Glutamatergic neuron (in vitro differentiated cells): Measurements from ENCODE around the gene FAM53B. TPM values are rescaled to one million over a fixed set of nuclear protein-coding genes. Genes with fewer than 3 reads are reported as not detected.

Experiments
- DNase-seq: peaks from one replicate; pipeline ENCODE4 v3.0.0; 2022
- H3K27ac Mint-ChIP-seq: one replicate; pipeline ENCODE4 v1.8.0; 2020; ENCODE audit warnings: mild to moderate bottlenecking, mixed read lengths, inconsistent platforms; ENCODE audit not compliant: unreplicated experiment
- H3K27me3 Mint-ChIP-seq: one replicate; pipeline ENCODE4 v1.8.0; 2020; ENCODE audit warnings: mild to moderate bottlenecking, moderate library complexity, mixed read lengths, inconsistent platforms; ENCODE audit not compliant: unreplicated experiment
- H3K36me3 Mint-ChIP-seq: one replicate; pipeline ENCODE4 v1.8.0; 2020; ENCODE audit warnings: mild to moderate bottlenecking, mixed read lengths, inconsistent platforms; ENCODE audit not compliant: unreplicated experiment
- H3K4me1 Mint-ChIP-seq: one replicate; pipeline ENCODE4 v1.8.0; 2020; ENCODE audit warnings: mild to moderate bottlenecking, low read depth, mixed read lengths, inconsistent platforms; ENCODE audit not compliant: unreplicated experiment
- H3K4me3 Mint-ChIP-seq: one replicate; pipeline ENCODE4 v1.8.0; 2020; ENCODE audit warnings: mild to moderate bottlenecking, mixed read lengths, inconsistent platforms; ENCODE audit not compliant: unreplicated experiment
- H3K9me3 Mint-ChIP-seq: one replicate; pipeline ENCODE4 v1.8.0; 2020; ENCODE audit warnings: mild to moderate bottlenecking, moderate library complexity, mixed read lengths, inconsistent platforms; ENCODE audit not compliant: unreplicated experiment
- CTCF ChIP-seq: fragments of 200-600 bp; sonication (generic); IDR thresholded peaks from one replicate; pipeline ENCODE4 v1.5.0; 2021; ENCODE audit not compliant: partially characterized antibody, unreplicated experiment
- total RNA-seq: library from RNA; stranded (reverse); fragmentation: NEBNext Ultra II Directional; extraction: Animal tissue kit (Norgen Biotek cat#: 25700); gene quantifications from one replicate; pipeline ENCODE4 v1.2.1, GENCODE V29; 2021; ENCODE audit not compliant: unreplicated experiment

Gene FAM53B
- total RNA-seq, 1 donor from 2014 or later: 30.5 TPM

- no peak for TF ChIP-seq CTCF
- Mint-ChIP-seq H3K27ac (no peak overlapping the region), H3K9me3 (peaks cover 11% of the 10 kb centered on the region), H3K36me3 (no peaks in the 10 kb centered on the region), H3K27me3 (no peaks in the 10 kb centered on the region), H3K4me1 (peaks cover 28% of the 10 kb centered on the region), H3K4me3 (no peak overlapping the region)
- no peak for DNase-seq
These were observed 102.7 kb downstream of the FAM53B start for GRCh38 chr10:124641282-124642087.

GRCh38 chr10:124640538-124641231, 103.5 kb downstream of the FAM53B start:
- Mint-ChIP-seq H3K27ac (no peak overlapping the region), H3K27me3 (no peaks in the 10 kb centered on the region), H3K4me1 (peaks cover 26% of the 10 kb centered on the region), H3K36me3 (no peaks in the 10 kb centered on the region), H3K4me3 (no peak overlapping the region), H3K9me3 (peaks cover 11% of the 10 kb centered on the region)
- no peak for DNase-seq
- TF ChIP-seq CTCF: no peak

- Mint-ChIP-seq H3K9me3 (peaks cover 11% of the 10 kb centered on the region), H3K36me3 (no peaks in the 10 kb centered on the region), H3K4me3 (no peak overlapping the region), H3K4me1 (peaks cover 26% of the 10 kb centered on the region), H3K27ac (no peak overlapping the region), H3K27me3 (no peaks in the 10 kb centered on the region)
- no peak for DNase-seq
- no peak for TF ChIP-seq CTCF
These were observed 104.1 kb downstream of the FAM53B start for GRCh38 chr10:124640056-124640455.

- Mint-ChIP-seq H3K9me3 (peaks cover 11% of the 10 kb centered on the region), H3K27ac (no peak overlapping the region), H3K36me3 (no peaks in the 10 kb centered on the region), H3K27me3 (no peaks in the 10 kb centered on the region), H3K4me3 (no peak overlapping the region), H3K4me1 (peaks cover 26% of the 10 kb centered on the region)
- DNase-seq: no peak
- TF ChIP-seq CTCF: no peak
These were observed 104.5 kb downstream of the FAM53B start for GRCh38 chr10:124639646-124640045.

- H3K4me3 Mint-ChIP-seq: no peak overlapping the region
- H3K9me3 Mint-ChIP-seq: peaks cover 11% of the 10 kb centered on the region
- DNase-seq: no peak
- H3K27ac Mint-ChIP-seq: no peak overlapping the region
- no peak for TF ChIP-seq CTCF
- peaks cover 23% of the 10 kb centered on the region for H3K4me1 Mint-ChIP-seq
- H3K27me3 Mint-ChIP-seq: no peaks in the 10 kb centered on the region
- no peaks in the 10 kb centered on the region for H3K36me3 Mint-ChIP-seq
These were observed 105.0 kb downstream of the FAM53B start for GRCh38 chr10:124639206-124639605.
